OCI-LY1 (cell line): ENCODE results near the gene SMG5.

Experiments
- CTCF ChIP-seq: fragments of 200-600 bp; sonication (generic), shearing (Covaris generic); IDR thresholded peaks from 2 replicates; pipeline ENCODE4 v1.5.1; 2017; ENCODE audit warnings: mild to moderate bottlenecking, antibody characterized with exemption, low read length, moderate library complexity, mixed read lengths
- EZH2 ChIP-seq: fragments of 200-600 bp; sonication (generic), shearing (Covaris generic); IDR thresholded peaks from 2 replicates; pipeline ENCODE4 v1.8.0; 2017; ENCODE audit warnings: borderline replicate concordance, mixed run types, mild to moderate bottlenecking, antibody characterized with exemption, low read length, moderate library complexity, mixed read lengths

GRCh38 chr1:156298852-156299357 is 16.3 kb upstream of the SMG5 start, which contains the start of gene VHLL:
- TF ChIP-seq EZH2 = no peak
- TF ChIP-seq CTCF = no peak
